ENCODE results near the gene PPID. TPM values are rescaled to one million over a fixed set of nuclear protein-coding genes. Genes with fewer than 3 reads are reported as not detected.
"Not testable (repeated sequence)": the region's sequence is repeated elsewhere in the genome, so short reads cannot be mapped to it uniquely, and the experiment has no call there.

Gene PPID
- total RNA-seq, 1 experiment from 2014 or later, result 23.3 TPM

GRCh38 chr4:158663707-158664625 lies 59.2 kb downstream of the PPID start:
- H3K9me3 ChIP-seq (ENCODE audit: control insufficient read depth, insufficient read depth, low read depth, low read length); H3K27me3 ChIP-seq (ENCODE audit: control insufficient read depth, insufficient read depth, low read length); H3K36me3 ChIP-seq (ENCODE audit: control insufficient read depth, insufficient read depth, low read length); CTCF ChIA-PET; H3K4me1 ChIP-seq (ENCODE audit: control insufficient read depth, insufficient read depth, low read length); DNase-seq (ENCODE audit: low read depth, low spot score); H3K4me3 ChIP-seq (ENCODE audit: low read depth in 2 of 2, low read length in 2 of 2); H3K27ac ChIP-seq (ENCODE audit: low read length); in situ Hi-C loops (cut with HindIII; ENCODE audit: low pct_unique_long_range_greater_than_20kb, low sequenced_read_pairs); intact Hi-C loops (cut with micrococcal nuclease; ENCODE audit: unreplicated experiment); POLR2A ChIA-PET; BruUV-seq (replicated peaks); ATAC-seq: not testable (repeated sequence)

DNA sequence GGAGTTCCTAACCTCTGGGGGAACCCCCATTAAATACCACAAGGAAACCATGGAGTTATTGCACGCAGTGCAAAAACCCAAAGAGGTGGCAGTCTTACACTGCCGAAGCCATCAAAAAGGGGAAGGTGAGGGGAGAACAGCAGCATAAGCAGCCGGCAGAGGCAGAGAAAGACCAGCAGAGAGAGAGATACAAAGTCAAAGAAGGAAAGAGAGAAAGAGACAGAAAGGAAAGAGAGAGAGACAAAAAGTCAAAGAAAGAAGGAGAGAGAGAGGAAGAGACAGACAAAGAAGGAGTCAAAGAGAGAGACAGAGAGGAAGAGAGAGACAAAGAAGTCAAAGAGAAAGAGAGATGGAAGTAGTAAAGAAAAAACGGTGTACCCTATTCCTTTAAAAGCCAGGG lies 59.9 kb downstream of the PPID start:
- H3K36me3 ChIP-seq (ENCODE audit: control insufficient read depth, insufficient read depth, low read length); H3K4me3 ChIP-seq (ENCODE audit: low read depth in 2 of 2, low read length in 2 of 2); H3K4me1 ChIP-seq (ENCODE audit: control insufficient read depth, insufficient read depth, low read length); in situ Hi-C loops (cut with HindIII; ENCODE audit: low pct_unique_long_range_greater_than_20kb, low sequenced_read_pairs); CTCF ChIA-PET; intact Hi-C loops (cut with micrococcal nuclease; ENCODE audit: unreplicated experiment); H3K27ac ChIP-seq (ENCODE audit: low read length); POLR2A ChIA-PET; H3K27me3 ChIP-seq (ENCODE audit: control insufficient read depth, insufficient read depth, low read length); BruUV-seq (replicated peaks); H3K9me3 ChIP-seq (ENCODE audit: control insufficient read depth, insufficient read depth, low read depth, low read length); ATAC-seq; DNase-seq (ENCODE audit: low read depth, low spot score): not testable (repeated sequence)

Other genes starting within 250 kb of the PPID start
- not detected for gene RXFP1, start 201.5 kb downstream of the PPID start, total RNA-seq (2021; ENCODE audit: unreplicated experiment)
- gene C4orf46, start 51.5 kb downstream of the PPID start, total RNA-seq (2021; ENCODE audit: unreplicated experiment), result 12.2 TPM
- 23.7 TPM for gene ETFDH, start 51.1 kb downstream of the PPID start, total RNA-seq (2021; ENCODE audit: unreplicated experiment)
- gene FNIP2, start 45.6 kb upstream of the PPID start, total RNA-seq (2021; ENCODE audit: unreplicated experiment), result 17.7 TPM

Data from Panc1 (cell line).